Right renal cortex interstitium (tissue), 3 donors: ENCODE measurements around the gene ENTPD2. TPM values are rescaled to one million over a fixed set of nuclear protein-coding genes. Genes with fewer than 3 reads are reported as not detected.
"Not testable (repeated sequence)": the region's sequence is repeated elsewhere in the genome, so short reads cannot be mapped to it uniquely, and the experiment has no call there.

ENCODE experiments used
- DNase-seq, 3 donors: peaks; one replicate each; pipeline ENCODE4 v3.0.0-alpha.2; 2013; ENCODE audit warnings: low read depth in 3 of 3, low spot score in 2 of 3
- polyA plus RNA-seq, 3 donors: library from polyadenylated mRNA; unstranded; fragments of 120-200 nt; gene quantifications; one replicate each; pipeline ENCODE4 v1.2.1, GENCODE V29; 2013; ENCODE audit not compliant: insufficient read length in 3 of 3

The ENTPD2 gene
- polyA plus RNA-seq, 3 donors, result 2.9 to 3.9 (median 3.3) TPM

- DNase-seq, result no peak
These were observed 11.6 kb upstream of the ENTPD2 start for GRCh38 chr9:137065336-137065967.

- no peak for DNase-seq
These were observed 11.0 kb upstream of the ENTPD2 start for GRCh38 chr9:137064880-137065164.

GRCh38 chr9:137064027-137064879 is 10.4 kb upstream of the ENTPD2 start:
- no peak for DNase-seq

GRCh38 chr9:137063311-137064026 is 9.6 kb upstream of the ENTPD2 start:
- no peak for DNase-seq

- not testable (repeated sequence) for DNase-seq
These were observed 8.9 kb upstream of the ENTPD2 start for GRCh38 chr9:137062798-137063197.

GRCh38 chr9:137062384-137062783 is 8.5 kb upstream of the ENTPD2 start:
- no peak for DNase-seq

- no peak for DNase-seq
These were observed 4.8 kb upstream of the ENTPD2 start for GRCh38 chr9:137058521-137059234.

- no peak for DNase-seq
These were observed 3.7 kb upstream of the ENTPD2 start for GRCh38 chr9:137057545-137057944.

- no peak for DNase-seq
These were observed 3.0 kb upstream of the ENTPD2 start for GRCh38 chr9:137056739-137057415.

- DNase-seq, result no peak
These were observed 1.8 kb upstream of the ENTPD2 start for GRCh38 chr9:137055385-137056364.

- DNase-seq, result no peak
These were observed 1.1 kb upstream of the ENTPD2 start for GRCh38 chr9:137054932-137055384.

GRCh38 chr9:137052998-137053943 is 590 bp downstream of the ENTPD2 start:
- no peak for DNase-seq

- no peak for DNase-seq
These were observed 1.6 kb downstream of the ENTPD2 start for GRCh38 chr9:137052293-137052692.

- DNase-seq, result no peak
These were observed 2.6 kb downstream of the ENTPD2 start for GRCh38 chr9:137051145-137051724.

- DNase-seq, result no peak
These were observed 3.3 kb downstream of the ENTPD2 start for GRCh38 chr9:137050570-137050969.

- DNase-seq, result no peak
These were observed 4.1 kb downstream of the ENTPD2 start for GRCh38 chr9:137049544-137050449.
